ENCODE data around the gene TMOD1. TPM values are rescaled to one million over a fixed set of nuclear protein-coding genes. Genes with fewer than 3 reads are reported as not detected.

Gene TMOD1
- total RNA-seq, 3 donors from 2014 or later: 10.4 to 15.4 (median 13.9) TPM

DNA sequence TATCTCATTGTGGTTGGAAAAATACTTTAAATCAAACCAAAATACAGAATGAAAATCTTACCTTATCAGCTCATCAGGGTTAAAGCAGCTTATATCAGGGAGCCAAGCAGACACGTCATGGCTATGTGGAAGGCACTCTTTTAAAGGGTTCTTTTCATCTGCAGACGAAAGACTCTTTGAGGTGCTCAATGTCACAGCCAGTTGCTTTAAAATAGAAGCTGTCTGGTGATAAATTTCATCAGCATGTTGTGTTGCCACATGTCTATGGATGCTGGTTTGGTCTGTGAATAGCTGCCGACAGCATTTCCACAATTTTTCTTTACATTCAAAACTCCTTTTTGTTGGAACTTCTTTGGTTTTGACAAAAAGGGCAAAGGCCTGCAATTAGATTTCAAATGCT, 124.2 kb downstream of the TMOD1 start:
- H3K27me3 ChIP-seq: no peaks in the 10 kb centered on the region
- intact Hi-C loops (cut with DNase I; ENCODE audit: low total_unique reads): no loop called here

DNA sequence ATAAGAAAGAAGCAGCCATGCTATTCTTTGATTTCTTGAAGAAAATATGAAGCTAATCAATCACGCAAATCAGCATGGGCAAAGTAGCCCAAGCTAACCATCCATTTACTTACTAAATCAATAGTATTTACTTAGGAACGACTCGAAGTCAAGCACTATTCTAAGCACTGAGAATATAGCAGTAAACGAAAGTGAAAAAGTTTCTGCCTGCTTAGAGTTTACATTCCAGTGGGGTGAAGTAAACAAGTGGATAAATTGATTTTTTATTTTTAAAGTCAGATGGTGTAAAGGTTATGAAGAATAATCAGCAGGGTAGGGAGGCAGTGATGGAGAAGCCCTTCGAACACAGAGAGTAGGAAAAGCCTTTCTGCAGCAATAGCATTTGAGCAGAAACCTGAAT, 126.2 kb downstream of the TMOD1 start:
- H3K9me3 ChIP-seq: no peaks in the 10 kb centered on the region
- H3K36me3 ChIP-seq: no peaks in the 10 kb centered on the region
- H3K4me3 ChIP-seq: no peak overlapping the region
- H3K27me3 ChIP-seq: no peaks in the 10 kb centered on the region
- DNase-seq (ENCODE audit: low spot score in 2 of 2): no peak
- H3K27ac ChIP-seq: no peak overlapping the region
- H3K4me1 ChIP-seq: peaks cover 0 to 7% of the 10 kb centered on the region in 2 donors
- intact Hi-C loops (cut with DNase I; ENCODE audit: low total_unique reads): no loop called here
- TF ChIP-seq, protein P1, sequence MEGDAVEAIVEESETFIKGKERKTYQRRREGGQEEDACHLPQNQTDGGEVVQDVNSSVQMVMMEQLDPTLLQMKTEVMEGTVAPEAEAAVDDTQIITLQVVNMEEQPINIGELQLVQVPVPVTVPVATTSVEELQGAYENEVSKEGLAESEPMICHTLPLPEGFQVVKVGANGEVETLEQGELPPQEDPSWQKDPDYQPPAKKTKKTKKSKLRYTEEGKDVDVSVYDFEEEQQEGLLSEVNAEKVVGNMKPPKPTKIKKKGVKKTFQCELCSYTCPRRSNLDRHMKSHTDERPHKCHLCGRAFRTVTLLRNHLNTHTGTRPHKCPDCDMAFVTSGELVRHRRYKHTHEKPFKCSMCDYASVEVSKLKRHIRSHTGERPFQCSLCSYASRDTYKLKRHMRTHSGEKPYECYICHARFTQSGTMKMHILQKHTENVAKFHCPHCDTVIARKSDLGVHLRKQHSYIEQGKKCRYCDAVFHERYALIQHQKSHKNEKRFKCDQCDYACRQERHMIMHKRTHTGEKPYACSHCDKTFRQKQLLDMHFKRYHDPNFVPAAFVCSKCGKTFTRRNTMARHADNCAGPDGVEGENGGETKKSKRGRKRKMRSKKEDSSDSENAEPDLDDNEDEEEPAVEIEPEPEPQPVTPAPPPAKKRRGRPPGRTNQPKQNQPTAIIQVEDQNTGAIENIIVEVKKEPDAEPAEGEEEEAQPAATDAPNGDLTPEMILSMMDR (IDR thresholded peaks at IDR 0.05): no peak
- TF ChIP-seq POLR2A (IDR thresholded peaks at IDR 0.05) (no peak), POLR2AphosphoS5 (IDR thresholded peaks at IDR 0.05) (no peak)

More for the DNA sequence above, 124.2 kb downstream of the TMOD1 start:
- TF ChIP-seq POLR2A (IDR thresholded peaks at IDR 0.05) (no peak), POLR2AphosphoS5 (IDR thresholded peaks at IDR 0.05) (no peak)
- TF ChIP-seq, protein P1 (IDR thresholded peaks at IDR 0.05): no peak
- Histone ChIP-seq H3K4me3 (no peak overlapping the region), H3K27ac (no peak overlapping the region), H3K4me1 (no peaks in the 10 kb centered on the region), H3K9me3 (no peaks in the 10 kb centered on the region), H3K36me3 (no peaks in the 10 kb centered on the region)
- no peak for DNase-seq (ENCODE audit: low spot score in 2 of 2)

DNA sequence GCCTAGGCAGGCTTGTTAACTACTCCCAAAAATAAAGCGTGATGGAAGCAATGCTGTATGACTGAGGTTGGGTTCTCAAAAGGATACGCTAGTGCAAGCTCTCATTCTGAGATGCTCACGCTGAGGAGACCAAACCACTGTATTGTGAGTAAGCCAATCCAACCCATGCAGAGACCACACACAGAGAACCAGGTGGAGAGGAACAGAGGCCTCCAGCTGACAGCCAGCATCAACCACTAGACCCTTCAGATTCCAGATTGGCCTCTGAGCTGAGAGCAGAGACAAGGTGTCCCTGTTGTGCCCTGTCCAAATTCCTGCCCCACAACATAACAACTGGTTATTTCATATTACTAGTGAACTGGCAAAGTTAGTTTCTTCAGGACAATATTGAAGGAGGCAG, 127.2 kb downstream of the TMOD1 start:
- Histone ChIP-seq H3K4me3 (no peak overlapping the region), H3K4me1 (peaks cover 0 to 7% of the 10 kb centered on the region in 2 donors), H3K9me3 (no peaks in the 10 kb centered on the region), H3K27ac (no peak overlapping the region), H3K27me3 (no peaks in the 10 kb centered on the region), H3K36me3 (no peaks in the 10 kb centered on the region)
- intact Hi-C loops (cut with DNase I; ENCODE audit: low total_unique reads): no loop called here
- DNase-seq (ENCODE audit: low spot score in 2 of 2): no peak
- no peak for TF ChIP-seq POLR2A (IDR thresholded peaks at IDR 0.05)
- TF ChIP-seq, protein P1 (IDR thresholded peaks at IDR 0.05): no peak

DNA sequence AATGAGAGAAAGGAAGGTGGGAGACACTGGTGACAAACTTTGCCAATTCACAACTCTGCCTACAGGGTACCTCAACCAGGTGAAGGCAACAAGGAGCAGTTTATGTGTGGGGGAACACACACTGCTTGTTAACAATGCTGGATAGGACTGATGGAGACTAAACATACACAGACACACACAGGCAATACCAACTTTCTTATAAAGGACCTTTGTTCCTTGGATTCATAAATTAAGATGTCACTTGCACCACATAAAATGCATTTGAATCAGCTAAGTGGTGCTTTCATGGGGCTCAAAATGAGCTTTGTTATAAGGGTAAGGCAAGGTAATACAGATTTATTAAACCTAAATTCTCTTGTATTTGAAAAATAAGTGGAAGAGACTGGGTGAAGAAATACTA, 127.7 kb downstream of the TMOD1 start:
- Histone ChIP-seq H3K4me3 (no peak overlapping the region), H3K27ac (no peak overlapping the region), H3K9me3 (no peaks in the 10 kb centered on the region), H3K36me3 (no peaks in the 10 kb centered on the region), H3K4me1 (peaks cover 0 to 7% of the 10 kb centered on the region in 2 donors), H3K27me3 (no peaks in the 10 kb centered on the region)
- DNase-seq (ENCODE audit: low spot score in 2 of 2): no peak
- no peak for TF ChIP-seq POLR2A (IDR thresholded peaks at IDR 0.05)
- TF ChIP-seq, protein P1 (IDR thresholded peaks at IDR 0.05): no peak
- TF ChIP-seq POLR2AphosphoS5 (IDR thresholded peaks at IDR 0.05): no peak
- intact Hi-C loops (cut with DNase I; ENCODE audit: low total_unique reads): no loop called here

DNA sequence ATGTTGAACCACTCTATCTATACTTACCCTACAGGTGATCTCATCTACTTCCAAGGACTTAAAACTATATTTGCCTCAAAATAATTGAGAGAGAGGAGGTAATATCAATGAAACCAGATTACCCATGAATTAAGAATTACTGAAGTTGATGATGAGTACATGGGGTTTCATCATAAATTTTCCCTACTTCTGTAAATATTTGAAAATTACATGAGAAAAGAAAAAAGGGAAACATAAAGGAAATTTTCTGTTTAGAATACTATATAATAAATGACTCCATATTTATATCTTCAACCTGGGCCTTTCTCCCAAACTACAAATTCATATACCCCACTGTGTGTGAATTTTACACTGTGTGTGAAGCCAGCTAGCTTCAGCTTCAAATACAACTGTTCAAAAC, 129.1 kb downstream of the TMOD1 start:
- TF ChIP-seq POLR2AphosphoS5 (IDR thresholded peaks at IDR 0.05) (no peak), POLR2A (IDR thresholded peaks at IDR 0.05) (no peak)
- TF ChIP-seq, protein P1 (IDR thresholded peaks at IDR 0.05): no peak
- Histone ChIP-seq H3K27ac (no peak overlapping the region), H3K4me1 (peaks cover 0 to 15% of the 10 kb centered on the region in 2 donors)

More for the DNA sequence above, 129.1 kb downstream of the TMOD1 start:
- H3K4me3 ChIP-seq: no peak overlapping the region
- no peak for DNase-seq (ENCODE audit: low spot score in 2 of 2)
- no peaks in the 10 kb centered on the region for H3K36me3 ChIP-seq
- H3K27me3 ChIP-seq: no peaks in the 10 kb centered on the region
- H3K9me3 ChIP-seq: no peaks in the 10 kb centered on the region
- intact Hi-C loops (cut with DNase I; ENCODE audit: low total_unique reads): no loop called here

Measured in breast epithelium (tissue), 4 donors.